Mesendoderm (in vitro differentiated cells): ENCODE measurements around the gene SPAG17.
A peak's percentile ranks its signal among the peaks of the same experiment; 100 is the strongest.

Experiments
- DNase-seq: peaks from one replicate; pipeline ENCODE4 v3.0.0; 2013
- H2AK5ac ChIP-seq: 2 replicates; pipeline ENCODE4 v1.6.1; 2013; ENCODE audit warnings: low read length, inconsistent platforms
- H2BK120ac ChIP-seq: 2 replicates; pipeline ENCODE4 v1.6.1; 2013; ENCODE audit warnings: low read depth, mild to moderate bottlenecking, low read length, moderate library complexity, mixed read lengths
- H2BK15ac ChIP-seq: replicated peaks from 2 replicates; pipeline ENCODE4 v1.6.1; 2013; ENCODE audit warnings: low read depth, mild to moderate bottlenecking, moderate library complexity
- H2BK5ac ChIP-seq: 2 replicates; pipeline ENCODE4 v1.6.1; 2013; ENCODE audit warnings: low read length, inconsistent platforms
- H3K18ac ChIP-seq: 2 replicates; pipeline ENCODE4 v1.6.1; 2013; ENCODE audit warnings: mild to moderate bottlenecking, low read length, mixed read lengths
- H3K23ac ChIP-seq: one replicate; pipeline ENCODE4 v1.6.1; 2013; ENCODE audit warnings: low read length
- H3K27ac ChIP-seq: 2 replicates; pipeline ENCODE4 v1.5.1; 2013; ENCODE audit warnings: low read depth, mild to moderate bottlenecking, inconsistent platforms, low read length, moderate library complexity
- H3K27me3 ChIP-seq: 2 replicates; pipeline ENCODE4 v1.6.1; 2013; ENCODE audit warnings: low read length, control low read depth, mild to moderate bottlenecking, inconsistent platforms; ENCODE audit not compliant: insufficient read depth, poor library complexity
- H3K36me3 ChIP-seq: 2 replicates; pipeline ENCODE4 v1.6.1; 2013; ENCODE audit warnings: low read length, inconsistent platforms; ENCODE audit not compliant: control insufficient read depth, insufficient read depth
- H3K4ac ChIP-seq: one replicate; pipeline ENCODE4 v1.6.1; 2013; ENCODE audit warnings: low read depth, mild to moderate bottlenecking, low read length, moderate library complexity
- H3K4me1 ChIP-seq: 2 replicates; pipeline ENCODE4 v1.6.1; 2013; ENCODE audit warnings: low read depth, low read length, inconsistent platforms; ENCODE audit not compliant: control insufficient read depth
- H3K4me2 ChIP-seq: 2 replicates; pipeline ENCODE4 v1.6.1; 2013; ENCODE audit warnings: low read length
- H3K4me3 ChIP-seq: 2 replicates; pipeline ENCODE4 v1.5.1; 2013; ENCODE audit warnings: mild to moderate bottlenecking, low read length
- H3K56ac ChIP-seq: one replicate; pipeline ENCODE4 v1.6.1; 2013; ENCODE audit warnings: low read length
- H3K79me1 ChIP-seq: 2 replicates; pipeline ENCODE4 v1.6.1; 2013; ENCODE audit warnings: low read length, inconsistent platforms
- H3K79me2 ChIP-seq: 2 replicates; pipeline ENCODE4 v1.6.1; 2013; ENCODE audit warnings: mild to moderate bottlenecking, low read length; ENCODE audit not compliant: control insufficient read depth, insufficient read depth
- H3K9ac ChIP-seq: 2 replicates; pipeline ENCODE4 v1.6.1; 2013; ENCODE audit warnings: low read length, inconsistent platforms
- H4K5ac ChIP-seq: one replicate; pipeline ENCODE4 v1.6.1; 2013; ENCODE audit warnings: low read length
- H4K8ac ChIP-seq: one replicate; pipeline ENCODE4 v1.6.1; 2013; ENCODE audit warnings: low read depth, mild to moderate bottlenecking, control low read depth, low read length, moderate library complexity
- WGBS: extraction: QIAGEN DNeasy Blood & Tissue Kit; methylation state at CpG from one replicate; pipeline ENCODE4 v1.1.7; 2013; ENCODE audit warnings: low lambda C conversion rate, missing lambda C conversion rate; ENCODE audit not compliant: insufficient coverage; ENCODE audit errors: extremely low coverage; 5-methylcytosine and 5-hydroxymethylcytosine counted together

Gene SPAG17

DNA sequence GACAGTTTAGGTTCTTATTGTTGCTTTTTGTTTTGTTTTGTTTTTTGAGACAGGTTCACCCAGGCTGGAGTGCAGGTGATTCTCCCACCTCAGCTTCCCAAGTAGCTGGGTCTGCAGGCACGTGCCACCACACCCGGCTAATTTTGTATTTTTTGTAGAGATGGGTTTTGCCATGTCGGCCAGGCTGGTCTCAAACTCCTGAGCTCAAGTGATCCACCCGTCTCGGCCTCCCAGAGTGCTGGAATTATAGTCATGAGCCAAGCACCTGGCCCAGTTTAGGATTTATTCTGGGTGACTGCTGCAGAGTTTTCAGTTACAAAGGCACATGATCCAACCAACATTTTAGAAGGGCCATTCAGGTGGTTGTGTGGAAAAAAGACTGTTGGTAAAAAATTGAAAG, 102.0 kb downstream of the SPAG17 start:
- Histone ChIP-seq H3K23ac (no peak overlapping the region), H3K18ac (no peak overlapping the region), H2AK5ac (no peak overlapping the region), H3K36me3 (no peaks in the 10 kb centered on the region), H2BK15ac (no peak overlapping the region), H4K8ac (no peak overlapping the region), H2BK5ac (no peak overlapping the region), H3K79me2 (no peaks in the 10 kb centered on the region), H4K5ac (no peak overlapping the region), H3K9ac (no peak overlapping the region), H3K27me3 (no peaks in the 10 kb centered on the region), H3K56ac (no peak overlapping the region), H3K4me3 (no peak overlapping the region), H3K79me1 (no peaks in the 10 kb centered on the region), H3K27ac (no peak overlapping the region), H3K4ac (no peak overlapping the region), H2BK120ac (no peak overlapping the region), H3K4me2 (no peak overlapping the region), H3K4me1 (no peaks in the 10 kb centered on the region)
- no peak for DNase-seq
- WGBS = no CpG with 5 or more reads among the region's 5 CpGs

DNA sequence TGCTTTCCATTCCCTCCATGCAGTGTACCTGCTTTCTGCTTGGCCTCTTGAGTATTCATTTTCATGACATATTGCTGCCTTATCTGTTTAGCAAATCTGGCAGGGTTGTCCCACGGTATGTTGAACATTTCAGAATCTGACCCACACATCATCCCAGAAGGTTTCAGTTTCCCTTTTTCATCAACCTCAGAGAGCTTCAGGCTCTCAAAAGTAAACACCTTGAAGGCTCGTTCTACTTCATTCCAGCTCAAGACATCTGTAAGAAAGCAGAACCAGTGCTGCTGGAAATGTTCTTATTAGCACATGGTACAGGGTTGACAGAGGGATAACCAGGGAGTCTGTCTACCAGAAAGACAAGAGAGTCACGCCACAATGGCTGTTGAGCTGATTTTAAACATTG, 103.6 kb downstream of the SPAG17 start:
- H3K23ac ChIP-seq = no peak overlapping the region
- no peak overlapping the region for H3K18ac ChIP-seq
- no peaks in the 10 kb centered on the region for H3K79me2 ChIP-seq
- no peak overlapping the region for H3K9ac ChIP-seq
- no peaks in the 10 kb centered on the region for H3K79me1 ChIP-seq
- WGBS = no CpG with 5 or more reads among the region's 3 CpGs
- no peaks in the 10 kb centered on the region for H3K27me3 ChIP-seq
- no peaks in the 10 kb centered on the region for H3K4me1 ChIP-seq
- no peak overlapping the region for H2BK5ac ChIP-seq
- H2BK120ac ChIP-seq = no peak overlapping the region
- H3K4me3 ChIP-seq = no peak overlapping the region
- no peak overlapping the region for H3K27ac ChIP-seq
- H3K4ac ChIP-seq = no peak overlapping the region
- no peak overlapping the region for H3K56ac ChIP-seq
- DNase-seq = no peak
- no peak overlapping the region for H2BK15ac ChIP-seq
- H4K5ac ChIP-seq = no peak overlapping the region
- no peak overlapping the region for H2AK5ac ChIP-seq
- H3K4me2 ChIP-seq = no peak overlapping the region
- H4K8ac ChIP-seq = no peak overlapping the region
- H3K36me3 ChIP-seq = no peaks in the 10 kb centered on the region

DNA sequence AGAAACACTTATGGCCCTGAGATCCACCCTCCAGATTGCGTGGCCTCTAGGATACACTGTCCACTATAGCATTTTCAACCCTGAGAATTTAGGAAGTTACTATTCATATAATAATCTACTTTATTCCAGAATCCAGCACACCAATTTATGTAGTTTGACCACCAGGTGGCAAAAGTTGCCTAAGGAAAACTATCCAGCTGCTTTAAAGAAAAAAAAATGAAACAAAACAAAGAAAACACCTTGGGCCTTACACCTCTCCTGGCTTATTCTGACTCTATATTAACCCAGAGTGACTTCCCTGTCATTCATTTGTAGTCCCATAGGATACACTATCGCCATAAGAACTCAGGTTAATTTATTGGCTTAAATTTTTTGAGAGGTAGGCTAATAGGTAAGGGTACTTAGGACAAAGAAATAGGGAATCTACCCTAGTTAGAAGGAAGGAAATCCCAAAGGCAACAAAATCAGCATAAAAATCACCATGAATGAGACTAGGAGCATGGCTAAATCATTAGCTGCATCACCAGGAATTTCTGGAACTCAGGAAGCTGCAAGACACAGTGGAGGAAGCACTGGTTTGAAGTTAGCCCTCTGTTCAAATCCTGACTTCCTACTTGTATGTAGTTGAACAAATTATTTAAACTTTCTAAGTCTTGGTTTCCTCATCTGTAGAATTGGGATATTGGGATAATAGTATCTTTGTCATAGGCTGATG, 107.5 kb downstream of the SPAG17 start:
- H3K27ac ChIP-seq = no peak overlapping the region
- H3K27me3 ChIP-seq = no peaks in the 10 kb centered on the region
- WGBS = no CpG with 5 or more reads among the region's 2 CpGs
- DNase-seq = peak; percentile 82
- H4K5ac ChIP-seq = no peak overlapping the region
- no peak overlapping the region for H4K8ac ChIP-seq
- no peak overlapping the region for H2BK5ac ChIP-seq
- no peak overlapping the region for H3K4me2 ChIP-seq
- no peak overlapping the region for H3K9ac ChIP-seq
- no peaks in the 10 kb centered on the region for H3K36me3 ChIP-seq
- no peak overlapping the region for H3K4me3 ChIP-seq
- no peak overlapping the region for H3K23ac ChIP-seq
- H2BK120ac ChIP-seq = no peak overlapping the region
- H3K79me1 ChIP-seq = no peaks in the 10 kb centered on the region
- H3K18ac ChIP-seq = no peak overlapping the region
- no peak overlapping the region for H2AK5ac ChIP-seq
- H2BK15ac ChIP-seq = no peak overlapping the region
- H3K4me1 ChIP-seq = no peaks in the 10 kb centered on the region
- H3K79me2 ChIP-seq = no peaks in the 10 kb centered on the region
- H3K56ac ChIP-seq = no peak overlapping the region
- no peak overlapping the region for H3K4ac ChIP-seq

DNA sequence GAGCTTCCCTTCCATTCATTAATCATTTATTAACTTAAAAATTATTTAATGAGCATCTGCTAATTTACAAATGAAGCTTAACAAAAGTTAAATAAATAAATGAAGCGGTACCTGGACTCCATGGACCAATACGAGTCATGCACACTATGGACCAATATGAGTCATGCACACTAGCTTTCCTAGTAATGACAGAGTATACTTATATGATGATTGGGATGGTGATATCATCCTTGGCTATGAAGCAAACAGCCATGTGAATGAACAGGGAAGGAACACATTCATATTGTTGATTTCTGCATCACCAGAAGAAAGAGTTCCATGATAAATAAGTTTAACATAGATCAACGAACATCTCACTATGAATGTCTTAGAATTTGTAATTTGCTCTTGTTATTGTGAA, 109.9 kb downstream of the SPAG17 start:
- H3K79me2 ChIP-seq = no peaks in the 10 kb centered on the region
- no peaks in the 10 kb centered on the region for H3K79me1 ChIP-seq
- no peak overlapping the region for H3K4ac ChIP-seq
- H2BK15ac ChIP-seq = no peak overlapping the region
- no peak overlapping the region for H2BK5ac ChIP-seq
- no peak overlapping the region for H4K8ac ChIP-seq
- no peak overlapping the region for H4K5ac ChIP-seq
- no CpG with 5 or more reads among the region's 3 CpGs for WGBS
- H2BK120ac ChIP-seq = no peak overlapping the region
- H3K27ac ChIP-seq = no peak overlapping the region
- H3K23ac ChIP-seq = no peak overlapping the region
- no peaks in the 10 kb centered on the region for H3K27me3 ChIP-seq
- no peak overlapping the region for H2AK5ac ChIP-seq
- no peak overlapping the region for H3K18ac ChIP-seq
- no peak for DNase-seq
- no peaks in the 10 kb centered on the region for H3K36me3 ChIP-seq
- no peak overlapping the region for H3K4me3 ChIP-seq
- no peak overlapping the region for H3K9ac ChIP-seq
- H3K4me1 ChIP-seq = no peaks in the 10 kb centered on the region
- H3K4me2 ChIP-seq = no peak overlapping the region
- H3K56ac ChIP-seq = no peak overlapping the region

DNA sequence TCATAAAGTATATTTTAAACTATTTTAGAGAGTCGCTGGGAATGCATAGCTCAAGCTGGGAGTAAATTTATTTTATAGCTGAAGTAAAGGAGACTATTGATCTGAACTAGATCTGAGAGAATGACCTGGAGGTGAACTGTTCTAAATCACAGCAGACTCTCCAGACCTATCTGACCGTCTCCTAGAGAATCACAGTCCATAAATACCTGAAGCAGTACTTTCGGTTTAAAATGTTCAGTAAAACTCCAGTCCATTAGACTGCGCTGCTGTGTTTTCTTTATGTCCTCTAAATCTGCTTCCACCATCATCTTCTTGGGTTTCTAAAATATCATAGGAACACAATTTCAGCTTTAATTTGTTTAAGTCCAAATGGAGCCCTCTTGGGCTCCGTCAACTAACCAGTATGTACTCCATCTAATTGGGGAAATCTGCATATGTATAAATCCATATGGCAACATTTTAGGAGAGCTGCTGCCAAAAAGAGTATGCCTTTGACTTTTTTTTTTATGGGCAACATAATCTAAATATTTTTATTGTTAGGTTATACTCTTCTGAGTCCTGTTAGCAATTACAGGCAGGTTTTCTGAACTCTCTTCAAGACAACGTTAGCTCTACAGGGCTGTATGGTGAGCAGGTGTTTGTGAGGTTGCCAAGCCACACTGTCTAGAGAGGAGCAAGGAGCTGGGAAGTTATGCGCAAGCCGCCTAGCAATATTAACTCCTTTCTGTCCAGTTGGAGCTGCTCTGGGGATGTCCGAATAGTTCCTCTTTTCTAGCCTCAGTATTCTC, 111.2 kb downstream of the SPAG17 start:
- H3K9ac ChIP-seq = no peak overlapping the region
- H3K27ac ChIP-seq = no peak overlapping the region
- H3K4ac ChIP-seq = no peak overlapping the region
- no peak overlapping the region for H2BK120ac ChIP-seq
- no peak overlapping the region for H2AK5ac ChIP-seq
- H3K18ac ChIP-seq = no peak overlapping the region
- no peak overlapping the region for H3K56ac ChIP-seq
- no peaks in the 10 kb centered on the region for H3K4me1 ChIP-seq
- H3K79me2 ChIP-seq = no peaks in the 10 kb centered on the region
- H3K27me3 ChIP-seq = no peaks in the 10 kb centered on the region
- H3K4me2 ChIP-seq = no peak overlapping the region
- no peak overlapping the region for H3K4me3 ChIP-seq
- H3K36me3 ChIP-seq = no peaks in the 10 kb centered on the region
- no peak for DNase-seq
- H2BK15ac ChIP-seq = no peak overlapping the region
- no peaks in the 10 kb centered on the region for H3K79me1 ChIP-seq
- no peak overlapping the region for H3K23ac ChIP-seq
- H4K5ac ChIP-seq = no peak overlapping the region
- WGBS = no CpG with 5 or more reads among the region's 9 CpGs
- H2BK5ac ChIP-seq = no peak overlapping the region
- H4K8ac ChIP-seq = no peak overlapping the region
